OCI-LY3 (cell line): ENCODE data around the gene TRIM60.

Source experiments
- CTCF ChIP-seq: fragments of 200-600, 300-600 bp; sonication (generic); IDR thresholded peaks from 2 replicates; pipeline ENCODE4 v1.5.1; 2014; ENCODE audit warnings: antibody characterized with exemption, low read length, low read depth
- EZH2phosphoT487 ChIP-seq: fragments of 200-600 bp; shearing (Covaris generic); IDR thresholded peaks from 2 replicates; pipeline ENCODE4 v1.6.1; 2018; ENCODE audit warnings: antibody characterized with exemption, mixed run types, low read depth

- TF ChIP-seq CTCF (no peak), EZH2phosphoT487 (no peak)
These were observed 24.9 kb upstream of the TRIM60 start for GRCh38 chr4:165006886-165007285.
